Measurements from ENCODE around the gene ACTA1. TPM values are rescaled to one million over a fixed set of nuclear protein-coding genes. Genes with fewer than 3 reads are reported as not detected.

The ACTA1 gene
- total and polyA plus RNA-seq, 2 of the 13 experiments (the other 11 are each of a cell fraction or from before 2014, with no cell fraction given): 1.4 to 5.2 TPM

DNA sequence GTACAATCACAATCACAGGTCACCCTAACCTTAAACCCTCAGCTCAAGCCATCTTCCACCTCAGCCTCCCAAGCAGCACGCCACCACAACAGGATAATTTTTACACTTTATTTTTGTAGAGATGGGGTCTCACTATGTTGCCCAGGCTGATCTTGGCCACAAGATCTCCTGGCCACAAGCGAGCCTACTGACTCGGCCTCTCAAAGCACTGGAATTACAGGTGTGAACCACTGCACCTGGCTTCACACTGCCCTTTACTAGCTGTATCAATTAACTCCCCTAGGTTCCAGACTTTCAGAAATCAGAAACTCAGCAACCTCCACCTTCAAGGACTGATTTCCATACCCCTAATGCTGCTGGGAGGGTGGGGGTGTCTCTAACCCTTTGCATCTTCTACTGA, 37.3 kb upstream of the ACTA1 start:
- Histone ChIP-seq H3K27ac (ENCODE audit: extremely low read length, insufficient read depth, low read length) (no peak overlapping the region), H3K27me3 (ENCODE audit: control insufficient read depth in 1 of 2, insufficient read depth in 2 of 2, low read length in 2 of 2) (no peaks in the 10 kb centered on the region; a peak in 1 of 5 replicates), H3K4me1 (ENCODE audit: insufficient read depth, low read length) (no peaks in the 10 kb centered on the region), H3K4me2 (ENCODE audit: low read depth, low read length) (no peak overlapping the region), H4K20me1 (ENCODE audit: insufficient read depth, low read length) (no peaks in the 10 kb centered on the region), H3K79me2 (ENCODE audit: insufficient read depth, low read length) (no peaks in the 10 kb centered on the region), H2AFZ (ENCODE audit: low read length) (no peak overlapping the region), H3K36me3 (replicated peaks in 1 of 2; ENCODE audit: control insufficient read depth in 1 of 2, insufficient read depth in 2 of 2, low read length in 2 of 2) (peaks cover 18 to 56% of the 10 kb centered on the region in 2 experiments; a peak in 4 of 5 replicates), H3K9ac (ENCODE audit: insufficient read depth, low read depth, low read length) (no peak overlapping the region), H3K4me3 (replicated peaks in 1 of 3; ENCODE audit: insufficient read depth in 1 of 3, low read depth in 2 of 3, low read length in 3 of 3) (no peak overlapping the region), H3K9me3 (ENCODE audit: low read length) (no peaks in the 10 kb centered on the region)
- ChIA-PET POLR2A (no interaction called here), CTCF (ENCODE audit: low intra/inter-chr PET ratio, low total read pairs) (no interaction called here)
- BruUV-seq (replicated peaks): no TSS peak
- 100% methylated on average over 3 of the region's 3 CpGs for WGBS (ENCODE audit: low lambda C conversion rate)
- FAIRE-seq (no peak), ATAC-seq (no peak), DNase-seq (ENCODE audit: low spot score) (no peak)
- intact Hi-C loops (cut with micrococcal nuclease; ENCODE audit: unreplicated experiment): no loop called here
- in situ Hi-C loops (cut with HindIII; ENCODE audit: extremely low pct_ligation_motif_present, low pct_unique_long_range_greater_than_20kb): no loop called here
- 0 out of 2 replicates have a peak, but pooled peaks have one; percentile 15 for TF ChIP-seq ZNF121 (CRISPR knock-in tag; IDR thresholded peaks at IDR 0.05)
- no peak for TF ChIP-seq ZBTB8A (CRISPR knock-in tag; IDR thresholded peaks at IDR 0.05; ENCODE audit: borderline replicate concordance, low read depth)

DNA sequence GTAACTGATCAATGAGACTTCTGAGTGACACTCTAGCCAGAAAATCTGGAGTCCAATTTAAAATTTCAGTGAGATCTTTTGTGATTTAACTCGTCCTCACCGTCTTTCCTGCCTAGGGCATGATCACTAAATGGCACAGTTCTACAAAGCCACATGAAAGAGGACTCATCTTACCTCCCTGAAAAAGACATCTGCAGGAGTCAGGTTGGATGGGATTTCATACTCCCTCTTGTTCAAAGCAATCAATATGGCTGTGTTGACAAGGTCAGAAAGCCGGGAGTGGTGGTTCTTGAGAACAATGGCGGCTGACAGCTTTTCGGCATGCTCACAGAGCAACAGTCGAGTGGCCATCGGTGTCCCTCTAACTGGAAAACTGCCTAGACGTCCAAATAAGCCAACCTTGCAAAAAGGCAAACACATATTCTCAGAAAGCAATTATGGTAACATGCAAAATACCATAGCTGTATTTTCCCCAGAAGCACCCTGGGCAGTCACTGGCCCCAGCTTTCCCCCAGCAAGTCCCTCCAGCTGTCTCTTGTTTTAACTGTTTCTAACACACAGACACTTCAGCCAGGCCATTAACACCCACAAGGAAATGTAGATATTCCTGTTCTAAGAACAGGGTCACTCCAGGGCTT, 36.6 kb upstream of the ACTA1 start:
- Histone ChIP-seq H3K9ac (ENCODE audit: insufficient read depth, low read depth, low read length) (no peak overlapping the region), H3K79me2 (ENCODE audit: insufficient read depth, low read length) (no peaks in the 10 kb centered on the region), H3K36me3 (replicated peaks in 1 of 2; ENCODE audit: control insufficient read depth in 1 of 2, insufficient read depth in 2 of 2, low read length in 2 of 2) (peaks cover 18 to 57% of the 10 kb centered on the region in 2 experiments), H3K9me3 (ENCODE audit: low read length) (no peaks in the 10 kb centered on the region), H4K20me1 (ENCODE audit: insufficient read depth, low read length) (no peaks in the 10 kb centered on the region), H3K27ac (ENCODE audit: extremely low read length, insufficient read depth, low read length) (no peak overlapping the region), H2AFZ (ENCODE audit: low read length) (no peak overlapping the region), H3K4me1 (ENCODE audit: insufficient read depth, low read length) (no peaks in the 10 kb centered on the region), H3K4me2 (ENCODE audit: low read depth, low read length) (no peak overlapping the region), H3K27me3 (ENCODE audit: control insufficient read depth in 1 of 2, insufficient read depth in 2 of 2, low read length in 2 of 2) (no peaks in the 10 kb centered on the region; a peak in 1 of 5 replicates), H3K4me3 (replicated peaks in 1 of 3; ENCODE audit: insufficient read depth in 1 of 3, low read depth in 2 of 3, low read length in 3 of 3) (no peak overlapping the region)
- ChIA-PET CTCF (ENCODE audit: low intra/inter-chr PET ratio, low total read pairs) (no interaction called here), POLR2A (no interaction called here)
- 96% methylated on average over 8 of the region's 8 CpGs for WGBS (ENCODE audit: low lambda C conversion rate)
- intact Hi-C loops (cut with micrococcal nuclease; ENCODE audit: unreplicated experiment) (no loop called here), in situ Hi-C loops (cut with HindIII; ENCODE audit: extremely low pct_ligation_motif_present, low pct_unique_long_range_greater_than_20kb) (no loop called here)
- no peak for DNase-seq (ENCODE audit: low spot score)
- TF ChIP-seq HDAC6 (IDR thresholded peaks at IDR 0.05; ENCODE audit: low read depth, low read length): no peak
- TF ChIP-seq, protein P1, sequence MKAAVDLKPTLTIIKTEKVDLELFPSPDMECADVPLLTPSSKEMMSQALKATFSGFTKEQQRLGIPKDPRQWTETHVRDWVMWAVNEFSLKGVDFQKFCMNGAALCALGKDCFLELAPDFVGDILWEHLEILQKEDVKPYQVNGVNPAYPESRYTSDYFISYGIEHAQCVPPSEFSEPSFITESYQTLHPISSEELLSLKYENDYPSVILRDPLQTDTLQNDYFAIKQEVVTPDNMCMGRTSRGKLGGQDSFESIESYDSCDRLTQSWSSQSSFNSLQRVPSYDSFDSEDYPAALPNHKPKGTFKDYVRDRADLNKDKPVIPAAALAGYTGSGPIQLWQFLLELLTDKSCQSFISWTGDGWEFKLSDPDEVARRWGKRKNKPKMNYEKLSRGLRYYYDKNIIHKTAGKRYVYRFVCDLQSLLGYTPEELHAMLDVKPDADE (CRISPR knock-in tag; IDR thresholded peaks at IDR 0.05): no peak
- TF ChIP-seq ZNF652 (CRISPR knock-in tag; IDR thresholded peaks at IDR 0.05; ENCODE audit: borderline replicate concordance, low read depth): no peak
- peak in 1 of 2 experiments; percentile 36; a peak in 1 of 4 replicates for TF ChIP-seq MAFK (conservative IDR thresholded peaks at IDR 0.05 in 1 of 2, IDR thresholded peaks at IDR 0.05 in 1 of 2; ENCODE audit: low read length in 2 of 2)
- TF ChIP-seq FOXP1 (IDR thresholded peaks at IDR 0.05): no peak
- no peak for TF ChIP-seq FOXP1 (CRISPR knock-in tag; IDR thresholded peaks at IDR 0.05)
- TF ChIP-seq NR3C1 (CRISPR knock-in tag; IDR thresholded peaks at IDR 0.05): no peak
- no peak for TF ChIP-seq NAIF1 (CRISPR knock-in tag; IDR thresholded peaks at IDR 0.05; ENCODE audit: borderline replicate concordance)
- no peak for TF ChIP-seq ZNF672 (CRISPR knock-in tag; IDR thresholded peaks at IDR 0.05)
- TF ChIP-seq SNAPC2 (CRISPR knock-in tag; IDR thresholded peaks at IDR 0.05): no peak
- ATAC-seq: no peak
- no TSS peak for BruUV-seq (replicated peaks)
- FAIRE-seq: no peak
